KMS-11 (cell line): ENCODE data around the gene C2.

Experiments used
- H2AFZ ChIP-seq: fragments of 200-600 bp; sonication (generic); 2 replicates; pipeline ENCODE4 v1.6.1; 2016; ENCODE audit warnings: antibody characterized with exemption, mixed run types, low read depth
- H3K27ac ChIP-seq: fragments of 200-600 bp; sonication (generic); 2 replicates; pipeline ENCODE4 v1.6.1; 2016; ENCODE audit warnings: mild to moderate bottlenecking, mixed run types
- H3K27me3 ChIP-seq: fragments of 200-600 bp; sonication (generic); 2 replicates; pipeline ENCODE4 v1.6.1; 2017; ENCODE audit warnings: mild to moderate bottlenecking, low read depth, mixed run types, moderate library complexity; ENCODE audit not compliant: insufficient read depth
- H3K36me3 ChIP-seq: fragments of 200-600 bp; sonication (generic); 2 replicates; pipeline ENCODE4 v1.6.1; 2017; ENCODE audit warnings: mild to moderate bottlenecking, mixed run types; ENCODE audit not compliant: insufficient read depth
- H3K4me1 ChIP-seq: fragments of 200-600 bp; sonication (generic); 2 replicates; pipeline ENCODE4 v1.6.1; 2016; ENCODE audit warnings: mild to moderate bottlenecking, low read depth, mixed run types; ENCODE audit not compliant: poor library complexity, severe bottlenecking
- H3K4me2 ChIP-seq: fragments of 200-600 bp; sonication (generic); 2 replicates; pipeline ENCODE4 v1.7.0; 2016; ENCODE audit warnings: mild to moderate bottlenecking, mixed run types
- H3K4me3 ChIP-seq: fragments of 200-600 bp; sonication (generic); IDR thresholded peaks from 2 replicates; pipeline ENCODE4 v1.6.1; 2017; ENCODE audit warnings: low read depth, low read length, mixed read lengths; ENCODE audit not compliant: insufficient read depth
- H3K79me2 ChIP-seq: fragments of 200-600 bp; sonication (generic); 2 replicates; pipeline ENCODE4 v1.6.1; 2016; ENCODE audit warnings: low read depth, mixed run types; ENCODE audit not compliant: insufficient read depth
- H3K9ac ChIP-seq: fragments of 200-600 bp; sonication (generic); 2 replicates; pipeline ENCODE4 v1.6.1; 2016; ENCODE audit warnings: mild to moderate bottlenecking, mixed run types
- H4K20me1 ChIP-seq: fragments of 200-600 bp; sonication (generic); 2 replicates; pipeline ENCODE4 v1.6.1; 2016; ENCODE audit warnings: mild to moderate bottlenecking, mixed run types; ENCODE audit not compliant: insufficient read depth
- CTCF ChIP-seq: fragments of 200-600 bp; sonication (generic); conservative IDR thresholded peaks from 2 replicates; pipeline ENCODE4 v1.6.1; 2017; ENCODE audit warnings: low read depth, mild to moderate bottlenecking, antibody characterized with exemption, low read length, moderate library complexity, mixed read lengths

The C2 gene

GRCh38 chr6:31918069-31918720 lies 9.3 kb upstream of the C2 start:
- H3K79me2 ChIP-seq: no peaks in the 10 kb centered on the region
- H3K9ac ChIP-seq: no peak overlapping the region
- no peak overlapping the region for H3K27ac ChIP-seq
- H3K36me3 ChIP-seq: no peaks in the 10 kb centered on the region
- no peak overlapping the region for H3K4me3 ChIP-seq
- no peaks in the 10 kb centered on the region for H3K4me1 ChIP-seq
- H2AFZ ChIP-seq: no peak overlapping the region
- no peak overlapping the region for H3K4me2 ChIP-seq
- H4K20me1 ChIP-seq: no peaks in the 10 kb centered on the region
- no peaks in the 10 kb centered on the region; the same call in 1 of the 2 replicates for H3K27me3 ChIP-seq
- TF ChIP-seq CTCF: no peak

GRCh38 chr6:31919624-31920303 lies 7.8 kb upstream of the C2 start:
- no peak for TF ChIP-seq CTCF
- no peaks in the 10 kb centered on the region for H3K79me2 ChIP-seq
- H3K4me2 ChIP-seq: no peak overlapping the region
- H3K4me3 ChIP-seq: no peak overlapping the region
- H3K36me3 ChIP-seq: no peaks in the 10 kb centered on the region
- H3K27me3 ChIP-seq: no peaks in the 10 kb centered on the region; the same call in 1 of the 2 replicates
- H3K9ac ChIP-seq: no peak overlapping the region
- H2AFZ ChIP-seq: no peak overlapping the region
- H3K4me1 ChIP-seq: no peaks in the 10 kb centered on the region
- no peaks in the 10 kb centered on the region for H4K20me1 ChIP-seq
- no peak overlapping the region for H3K27ac ChIP-seq

GRCh38 chr6:31920811-31921210 lies 6.7 kb upstream of the C2 start:
- Histone ChIP-seq H3K4me1 (no peaks in the 10 kb centered on the region), H3K4me3 (no peak overlapping the region), H3K79me2 (no peaks in the 10 kb centered on the region), H3K4me2 (no peak overlapping the region), H3K27ac (no peak overlapping the region), H3K27me3 (no peaks in the 10 kb centered on the region; the same call in 1 of the 2 replicates), H3K9ac (no peak overlapping the region), H4K20me1 (no peaks in the 10 kb centered on the region), H3K36me3 (no peaks in the 10 kb centered on the region), H2AFZ (no peak overlapping the region)
- TF ChIP-seq CTCF: no peak

- H3K4me2 ChIP-seq: no peak overlapping the region
Measured at GRCh38 chr6:31922942-31923341, 4.6 kb upstream of the C2 start.

More at GRCh38 chr6:31922942-31923341, 4.6 kb upstream of the C2 start:
- Histone ChIP-seq H3K4me3 (no peak overlapping the region), H3K4me1 (no peaks in the 10 kb centered on the region), H2AFZ (no peak overlapping the region), H3K27me3 (no peaks in the 10 kb centered on the region; the same call in 1 of the 2 replicates), H3K27ac (no peak overlapping the region), H3K36me3 (no peaks in the 10 kb centered on the region), H3K9ac (no peak overlapping the region), H4K20me1 (no peaks in the 10 kb centered on the region), H3K79me2 (no peaks in the 10 kb centered on the region)
- no peak for TF ChIP-seq CTCF
